Astrocyte (in vitro differentiated cells and primary cell): ENCODE measurements around the gene USP17L18.
"Not testable (repeated sequence)": the region's sequence is repeated elsewhere in the genome, so short reads cannot be mapped to it uniquely, and the experiment has no call there.

ENCODE experiments used
- EZH2 ChIP-seq: IDR thresholded peaks from 2 replicates; pipeline ENCODE4 v1.6.1; 2012; ENCODE audit warnings: mild to moderate bottlenecking, low read length, inconsistent platforms; ENCODE audit not compliant: insufficient read depth
- TF ChIP-seq, protein P1 (sequence below): IDR thresholded peaks from 2 replicates; pipeline ENCODE4 v1.5.1; 2011; ENCODE audit warnings: low read depth, mild to moderate bottlenecking, inconsistent platforms, low read length, moderate library complexity; ENCODE audit not compliant: insufficient read depth

DNA sequence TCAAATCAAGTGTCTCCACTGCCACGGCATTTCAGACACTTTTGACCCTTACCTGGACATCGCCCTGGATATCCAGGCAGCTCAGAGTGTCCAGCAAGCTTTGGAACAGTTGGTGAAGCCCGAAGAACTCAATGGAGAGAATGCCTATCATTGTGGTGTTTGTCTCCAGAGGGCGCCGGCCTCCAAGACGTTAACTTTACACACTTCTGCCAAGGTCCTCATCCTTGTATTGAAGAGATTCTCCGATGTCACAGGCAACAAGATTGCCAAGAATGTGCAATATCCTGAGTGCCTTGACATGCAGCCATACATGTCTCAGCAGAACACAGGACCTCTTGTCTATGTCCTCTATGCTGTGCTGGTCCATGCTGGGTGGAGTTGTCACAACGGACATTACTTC, 18.2 kb upstream of the USP17L18 start:
- TF ChIP-seq, protein P1, sequence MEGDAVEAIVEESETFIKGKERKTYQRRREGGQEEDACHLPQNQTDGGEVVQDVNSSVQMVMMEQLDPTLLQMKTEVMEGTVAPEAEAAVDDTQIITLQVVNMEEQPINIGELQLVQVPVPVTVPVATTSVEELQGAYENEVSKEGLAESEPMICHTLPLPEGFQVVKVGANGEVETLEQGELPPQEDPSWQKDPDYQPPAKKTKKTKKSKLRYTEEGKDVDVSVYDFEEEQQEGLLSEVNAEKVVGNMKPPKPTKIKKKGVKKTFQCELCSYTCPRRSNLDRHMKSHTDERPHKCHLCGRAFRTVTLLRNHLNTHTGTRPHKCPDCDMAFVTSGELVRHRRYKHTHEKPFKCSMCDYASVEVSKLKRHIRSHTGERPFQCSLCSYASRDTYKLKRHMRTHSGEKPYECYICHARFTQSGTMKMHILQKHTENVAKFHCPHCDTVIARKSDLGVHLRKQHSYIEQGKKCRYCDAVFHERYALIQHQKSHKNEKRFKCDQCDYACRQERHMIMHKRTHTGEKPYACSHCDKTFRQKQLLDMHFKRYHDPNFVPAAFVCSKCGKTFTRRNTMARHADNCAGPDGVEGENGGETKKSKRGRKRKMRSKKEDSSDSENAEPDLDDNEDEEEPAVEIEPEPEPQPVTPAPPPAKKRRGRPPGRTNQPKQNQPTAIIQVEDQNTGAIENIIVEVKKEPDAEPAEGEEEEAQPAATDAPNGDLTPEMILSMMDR = not testable (repeated sequence)
- TF ChIP-seq EZH2 = not testable (repeated sequence)
